GM18507 (cell line): ENCODE results near the gene DENND6B.

ENCODE experiments used
- DNase-seq: peaks from one replicate; pipeline ENCODE4 v3.0.0; 2011; ENCODE audit warnings: low read depth; ENCODE audit not compliant: insufficient read length; ENCODE audit errors: extremely low spot score
- FAIRE-seq: peaks from 2 replicates; lab custom pipeline; 2011; peaks lifted over from hg19 to GRCh38; lab: Jason Lieb, UNC

Gene DENND6B

DNA sequence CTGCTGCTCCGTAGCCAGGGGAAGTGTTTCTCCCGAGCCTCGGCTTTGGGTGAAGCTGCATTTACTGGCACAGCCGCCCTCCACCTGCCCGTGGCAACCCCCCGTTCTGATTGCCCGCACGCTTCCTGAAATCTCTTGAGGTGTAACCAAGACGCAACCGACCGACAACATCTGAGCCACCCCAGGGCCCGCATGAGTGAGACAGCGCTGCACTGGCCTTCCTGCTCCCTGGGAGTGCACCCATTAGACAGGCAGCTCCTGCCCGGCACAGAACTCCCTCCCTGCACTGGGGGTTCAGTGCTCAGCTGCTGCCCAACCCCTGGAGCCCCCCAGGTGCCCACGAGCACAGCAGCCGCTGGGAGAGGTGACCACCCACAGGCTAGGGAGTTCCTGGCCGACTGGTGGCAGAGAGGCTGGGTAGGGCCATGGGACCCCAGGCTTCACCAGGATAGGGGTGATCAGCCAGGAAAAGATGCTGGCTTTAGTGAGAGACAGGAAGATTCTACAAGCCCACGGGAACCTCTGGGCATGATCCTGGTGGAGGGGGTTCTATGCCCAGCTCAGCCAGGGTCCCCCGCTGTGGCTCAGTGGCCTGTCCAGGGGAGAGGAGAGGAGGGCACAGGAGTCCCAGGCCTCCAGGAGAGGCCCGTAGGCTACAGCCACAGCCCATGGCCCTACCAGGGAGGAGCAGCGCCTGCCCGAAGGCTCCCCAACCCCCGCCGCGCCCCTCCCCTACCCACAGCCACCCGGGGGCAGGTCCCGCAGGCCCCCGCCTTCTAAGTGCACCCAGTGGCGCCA is 34.0 kb downstream of the DENND6B start:
- FAIRE-seq (peak; percentile 79), DNase-seq (no peak)

DNA sequence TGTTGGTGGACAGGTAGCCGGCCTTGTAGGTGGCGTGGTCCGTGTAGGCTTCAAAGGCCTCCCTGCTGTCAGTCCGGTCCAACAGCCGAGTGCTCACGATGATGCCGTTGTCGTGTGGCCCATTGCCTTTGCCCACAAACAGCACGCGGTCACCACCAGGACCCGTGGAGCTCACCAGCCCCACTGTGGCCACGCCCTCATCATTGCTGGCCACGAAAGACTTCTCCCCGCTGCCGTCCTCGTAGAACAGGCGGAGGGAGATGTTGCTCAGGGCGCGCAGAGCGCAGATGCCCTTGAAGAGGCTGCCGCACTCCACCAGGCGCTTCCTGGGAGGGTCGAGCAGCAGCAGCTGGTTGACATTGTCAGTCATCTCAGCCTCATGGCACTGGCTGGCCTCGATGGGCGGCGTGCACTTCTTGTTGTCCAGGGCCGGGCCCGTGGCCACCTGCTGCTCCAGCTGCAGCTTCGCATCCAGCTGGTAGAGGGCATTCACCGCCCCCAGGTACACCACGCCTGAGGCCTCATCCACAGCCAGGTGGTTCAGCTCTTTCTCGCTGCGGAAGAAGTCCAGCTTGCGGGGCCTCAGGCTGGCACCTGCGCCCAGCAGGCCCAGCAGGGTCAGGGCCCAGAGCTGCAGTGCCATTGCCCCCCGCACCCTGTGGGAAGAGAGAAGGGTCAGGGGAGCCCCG is 36.7 kb downstream of the DENND6B start:
- DNase-seq (no peak), FAIRE-seq (no peak)

DNA sequence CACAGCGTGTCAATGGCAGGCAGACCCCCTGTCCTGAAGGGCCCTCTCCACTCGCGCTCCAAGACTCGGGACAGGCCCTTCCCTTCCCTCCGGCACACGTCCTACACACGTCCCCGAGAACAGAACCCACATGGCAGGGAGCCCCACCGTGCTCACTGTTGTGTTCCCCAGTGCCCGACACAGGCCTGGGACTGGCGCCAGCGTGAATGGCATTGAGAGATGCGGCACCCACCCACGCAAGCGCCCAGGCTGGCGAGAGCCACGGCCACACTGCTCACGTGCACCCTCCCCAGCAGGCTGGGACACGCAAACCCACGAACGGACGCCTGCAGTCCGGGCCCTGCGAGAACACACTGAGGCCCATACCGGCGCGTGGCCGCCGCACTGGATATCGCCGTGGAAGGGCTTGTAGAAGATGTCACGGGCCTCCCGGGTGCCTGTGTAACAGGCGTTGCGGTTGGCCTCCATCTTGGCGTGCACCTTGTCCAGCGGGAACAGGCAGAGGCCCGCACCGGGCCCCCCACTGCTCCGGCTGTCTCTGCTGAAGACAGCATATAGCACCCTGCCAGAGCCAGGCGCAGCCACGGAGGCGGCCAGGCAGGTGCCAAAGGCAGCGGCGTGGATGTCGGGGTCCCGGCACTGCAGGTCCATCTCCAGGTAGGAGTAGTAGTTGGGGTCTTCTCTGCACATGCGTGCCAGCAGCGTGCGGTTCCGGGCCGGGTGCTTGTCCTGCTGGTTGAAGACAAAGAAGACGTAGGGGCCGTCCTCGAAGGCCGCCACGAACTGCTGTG is 37.5 kb downstream of the DENND6B start:
- DNase-seq: no peak
- no peak for FAIRE-seq

- DNase-seq: no peak
- FAIRE-seq: no peak
Observed at GRCh38 chr22:50287731-50288130, 39.1 kb downstream of the DENND6B start.

DNA sequence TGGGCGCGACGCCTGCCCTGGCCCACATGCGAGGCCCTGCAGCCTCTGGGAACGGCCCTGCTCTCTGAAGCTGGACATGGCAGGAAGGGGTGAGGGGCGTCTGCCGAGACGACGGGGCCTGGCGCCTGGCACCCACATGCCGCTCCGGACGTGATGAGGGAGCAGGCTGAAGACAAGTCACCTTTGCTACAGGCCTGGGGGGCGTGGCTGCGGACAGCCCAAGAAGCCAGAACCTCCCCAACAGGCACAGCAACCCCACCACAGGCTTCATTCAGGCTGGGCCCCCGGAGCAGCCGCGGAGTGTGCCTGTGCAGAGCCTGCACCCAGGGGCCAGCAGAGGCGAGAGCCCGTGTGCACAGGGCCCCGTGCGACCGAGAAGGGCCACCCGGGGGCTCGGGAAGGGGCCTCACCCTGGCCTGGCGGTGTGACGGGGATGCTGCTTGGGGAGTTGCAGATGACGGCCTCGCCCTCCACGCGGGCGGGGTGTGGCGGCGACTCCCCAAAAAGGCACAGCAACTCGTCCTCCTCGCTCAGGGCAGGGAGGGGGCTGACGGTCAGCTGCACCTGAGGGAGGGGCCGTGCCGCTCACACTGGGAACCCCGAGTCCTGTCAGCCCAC is 40.0 kb downstream of the DENND6B start:
- FAIRE-seq (no peak), DNase-seq (no peak)

DNA sequence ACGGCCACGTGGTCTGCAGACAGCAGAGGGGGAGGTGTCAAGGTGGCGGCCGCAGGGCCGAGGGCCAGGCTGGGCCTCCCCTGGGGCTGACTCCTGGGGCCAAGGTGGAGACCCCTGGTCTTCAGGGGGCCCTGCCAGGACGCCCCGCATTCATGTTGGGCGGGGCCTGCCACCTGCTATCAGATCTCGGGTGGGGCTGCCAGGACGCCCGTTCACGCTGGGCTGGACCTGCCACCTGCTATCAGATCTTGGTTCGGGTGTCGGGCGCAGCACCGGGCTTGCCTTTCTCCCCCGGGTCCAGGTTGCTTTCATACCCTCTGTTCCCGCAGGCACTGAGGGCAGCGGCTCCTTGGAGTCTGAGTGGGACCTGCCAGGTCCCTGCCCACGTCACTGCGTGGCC is 40.5 kb downstream of the DENND6B start:
- FAIRE-seq: no peak

DNA sequence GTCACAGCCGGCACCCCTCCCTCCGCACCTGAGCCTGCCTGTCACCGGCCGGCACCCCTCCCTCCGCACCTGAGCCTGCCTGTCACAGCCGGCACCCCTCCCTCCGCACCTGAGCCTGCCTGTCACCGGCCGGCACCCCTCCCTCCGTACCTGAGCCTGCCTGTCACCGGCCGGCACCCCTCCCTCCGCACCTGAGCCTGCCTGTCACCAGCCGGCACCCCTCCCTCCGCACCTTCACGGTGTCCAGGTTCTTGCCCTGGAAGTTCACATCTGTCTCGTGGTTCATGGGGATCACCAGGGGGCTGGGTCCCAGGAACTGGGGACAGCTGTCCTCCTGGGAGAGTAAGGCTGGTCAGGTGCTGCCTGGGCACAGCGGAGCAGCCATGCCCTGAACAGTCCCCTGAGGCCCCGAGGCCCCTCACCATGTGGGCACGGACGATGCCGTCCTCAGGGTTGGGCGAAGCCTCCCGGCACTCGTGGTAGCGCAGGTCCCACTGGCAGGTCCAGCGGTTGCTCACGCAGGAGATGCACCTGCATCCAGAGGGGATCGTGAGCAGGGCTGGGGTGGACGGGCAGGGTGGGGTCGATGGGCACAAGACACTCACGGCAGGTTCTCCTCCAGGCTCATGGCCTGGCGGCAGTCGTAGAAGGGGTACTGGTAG is 41.1 kb downstream of the DENND6B start:
- FAIRE-seq (no peak), DNase-seq (no peak)

More for the DNA sequence above, 40.5 kb downstream of the DENND6B start:
- DNase-seq: no peak

DNA sequence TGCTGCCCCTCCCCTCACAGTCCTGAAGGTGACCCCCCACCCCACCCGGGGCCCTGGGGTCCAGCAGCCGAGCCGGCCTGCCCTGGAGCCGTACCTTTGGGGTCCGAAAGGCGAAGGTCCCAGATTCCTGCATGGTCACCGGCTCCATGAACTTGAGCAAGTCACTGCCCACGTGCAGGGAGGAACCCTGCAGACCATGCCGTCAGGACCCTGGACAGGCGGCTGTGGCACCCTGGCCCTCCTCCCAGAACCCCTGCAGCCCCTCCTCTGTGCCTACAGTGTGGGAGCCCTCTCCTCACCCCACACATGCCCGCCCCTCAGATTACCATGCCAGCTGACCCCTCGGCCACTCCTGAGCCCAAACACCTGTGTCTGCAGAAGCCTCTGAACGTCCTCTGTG is 42.3 kb downstream of the DENND6B start:
- DNase-seq: no peak
- FAIRE-seq: no peak

DNA sequence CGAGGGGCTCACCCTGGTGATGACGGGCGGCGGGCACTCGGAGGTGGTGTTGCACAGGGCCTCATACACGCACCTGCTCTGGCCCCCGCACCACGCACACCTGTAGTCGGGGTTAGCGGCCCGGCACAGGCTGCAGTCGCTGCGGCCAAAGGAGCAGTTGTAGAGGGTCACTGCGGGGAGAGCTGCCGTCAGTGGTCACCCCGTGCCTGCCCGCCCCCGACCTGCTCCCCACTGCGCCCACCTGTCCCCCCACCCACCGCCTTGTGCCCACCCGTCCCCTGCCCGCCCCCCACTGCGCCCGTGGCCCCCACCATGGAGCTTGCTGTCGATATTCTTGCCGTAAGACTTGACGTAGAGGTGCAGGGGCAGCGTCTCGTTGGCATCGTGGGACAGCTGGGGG is 43.0 kb downstream of the DENND6B start:
- FAIRE-seq (no peak), DNase-seq (no peak)

DNA sequence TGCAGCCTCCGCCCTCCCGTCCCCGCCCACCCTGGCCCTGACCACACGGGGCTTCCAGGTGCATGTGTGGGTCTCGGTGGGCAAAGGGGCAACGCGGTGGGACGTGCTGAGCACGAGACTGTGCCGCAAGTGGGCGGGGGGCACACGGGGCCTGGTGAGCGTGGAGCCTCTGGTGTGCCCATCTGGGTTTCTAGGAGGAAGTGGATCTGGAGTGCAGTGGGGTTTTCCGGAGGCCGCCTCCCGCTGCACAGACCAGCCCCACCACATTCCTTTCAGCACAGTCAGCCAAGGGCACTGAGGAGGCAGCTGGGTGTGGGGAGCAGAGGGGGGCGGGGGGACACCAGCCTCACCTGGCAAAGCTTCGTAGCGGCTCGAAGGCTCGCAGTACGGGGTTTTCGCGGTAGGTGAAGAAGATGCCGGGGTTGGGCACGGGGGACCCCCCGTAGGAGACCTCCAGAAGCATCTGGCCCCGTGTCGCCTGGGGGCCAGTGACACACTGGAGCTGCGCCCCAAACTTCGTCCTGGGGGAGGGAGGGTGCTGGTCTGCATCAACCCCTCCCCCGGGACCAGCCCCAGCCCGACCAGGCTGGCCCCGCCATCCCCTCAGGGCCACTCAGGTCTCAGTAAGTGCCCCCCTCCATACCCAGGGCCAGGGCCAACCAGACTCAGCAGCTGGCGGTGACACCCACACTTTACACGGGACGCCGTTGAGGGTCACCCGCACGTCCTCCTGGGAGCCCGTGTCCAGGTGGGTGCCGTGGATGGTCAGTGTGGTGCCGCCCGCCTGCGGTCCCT is 44.3 kb downstream of the DENND6B start:
- FAIRE-seq (no peak), DNase-seq (no peak)

GRCh38 chr22:50281957-50282356 is 44.9 kb downstream of the DENND6B start:
- FAIRE-seq (no peak), DNase-seq (no peak)

- DNase-seq (no peak), FAIRE-seq (no peak)
Observed at GRCh38 chr22:50281384-50281760, 45.4 kb downstream of the DENND6B start.

DNA sequence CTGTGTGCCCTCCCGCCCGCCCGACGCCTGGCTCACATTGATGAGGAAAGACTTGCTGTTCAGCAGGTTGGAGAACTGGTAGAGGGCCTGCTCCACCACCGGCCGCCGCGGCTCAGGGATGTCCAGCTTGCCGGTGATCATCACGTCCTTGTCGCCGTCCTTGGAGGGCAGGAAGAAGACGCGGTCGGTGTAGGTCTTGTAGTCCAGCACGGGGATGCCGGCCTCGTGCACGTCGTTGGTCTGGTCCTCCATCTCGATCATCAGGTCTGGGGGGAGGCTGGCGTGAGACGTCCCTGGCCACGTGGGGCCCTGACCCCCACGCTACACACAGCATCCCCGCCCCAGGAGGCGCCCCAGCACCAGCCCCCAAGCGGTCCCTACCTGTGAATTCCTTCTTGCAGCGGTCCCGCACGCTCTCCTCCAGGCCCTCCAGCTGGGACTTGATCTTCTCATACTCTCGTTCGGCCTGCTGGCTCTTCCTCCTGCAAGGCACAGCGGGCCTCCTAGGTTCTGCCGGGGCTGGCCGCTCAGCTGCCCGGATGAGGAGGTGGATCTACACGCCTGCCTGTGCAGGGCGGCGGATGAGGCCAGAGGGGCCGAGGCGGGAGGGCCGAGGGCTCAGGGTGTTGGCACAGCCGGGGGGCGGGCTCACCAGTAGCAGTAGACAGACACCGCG is 46.0 kb downstream of the DENND6B start:
- DNase-seq: no peak
- FAIRE-seq: no peak

GRCh38 chr22:50280022-50280707 is 46.6 kb downstream of the DENND6B start:
- FAIRE-seq (no peak), DNase-seq (no peak)

DNA sequence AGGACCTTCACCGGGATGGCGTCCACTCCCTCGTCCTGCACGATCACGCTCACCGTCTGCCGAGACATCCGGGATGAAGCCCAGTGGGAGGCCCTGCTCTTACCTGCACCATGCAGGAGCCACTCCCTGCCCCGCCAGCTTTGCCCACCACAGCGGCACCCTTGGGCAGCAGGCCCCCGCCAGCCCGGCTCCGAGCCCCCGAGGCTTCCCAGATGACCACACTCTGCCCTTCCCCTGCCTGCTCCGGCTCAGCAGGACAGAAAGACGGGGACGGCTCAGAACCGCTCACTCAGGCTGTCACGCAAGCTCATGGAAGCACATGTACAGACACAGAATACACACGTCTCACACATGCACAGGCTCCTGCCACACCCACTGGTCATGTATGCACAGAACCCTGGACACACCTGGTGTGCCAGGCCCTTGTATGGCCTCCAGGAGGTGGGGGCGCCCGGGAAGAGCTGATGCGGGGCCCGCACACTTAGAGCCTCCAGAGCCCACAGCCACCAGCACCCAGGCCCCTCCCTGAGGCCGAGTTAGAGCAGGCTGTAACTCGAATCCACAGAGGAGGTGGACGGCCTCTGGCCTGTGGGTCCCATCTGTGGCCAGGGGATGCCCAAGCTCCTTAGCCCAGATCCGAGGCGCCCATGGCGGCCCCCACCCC is 47.7 kb downstream of the DENND6B start:
- FAIRE-seq: no peak
- DNase-seq: no peak

GRCh38 chr22:50278461-50278860 is 48.4 kb downstream of the DENND6B start:
- DNase-seq (no peak), FAIRE-seq (no peak)

DNA sequence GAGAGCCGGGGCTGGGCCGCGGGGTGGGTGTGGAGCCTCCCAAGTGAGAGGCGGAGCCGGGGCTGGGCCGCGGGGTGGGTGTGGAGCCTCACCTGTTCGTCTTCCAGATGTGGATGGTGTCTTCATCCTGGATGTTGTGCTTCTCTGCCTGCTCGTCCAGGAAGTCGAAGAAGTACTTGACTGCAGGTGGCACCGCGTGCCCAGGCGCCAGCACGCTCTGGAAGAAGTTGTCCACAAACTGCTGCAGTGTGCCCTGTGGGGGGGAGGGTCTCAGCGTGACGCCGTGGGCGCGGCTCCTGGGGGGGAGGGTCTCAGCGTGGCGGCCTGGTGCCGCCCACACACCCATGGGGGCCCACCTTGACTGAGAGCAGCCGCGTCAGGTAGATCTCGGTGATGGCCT is 49.1 kb downstream of the DENND6B start:
- no peak for DNase-seq
- no peak for FAIRE-seq
